ENCODE measurements around the gene NFIA. TPM values are rescaled to one million over a fixed set of nuclear protein-coding genes. Genes with fewer than 3 reads are reported as not detected.

Gene NFIA
- total RNA-seq, 1 experiment from 2014 or later, result 65.4 TPM

DNA sequence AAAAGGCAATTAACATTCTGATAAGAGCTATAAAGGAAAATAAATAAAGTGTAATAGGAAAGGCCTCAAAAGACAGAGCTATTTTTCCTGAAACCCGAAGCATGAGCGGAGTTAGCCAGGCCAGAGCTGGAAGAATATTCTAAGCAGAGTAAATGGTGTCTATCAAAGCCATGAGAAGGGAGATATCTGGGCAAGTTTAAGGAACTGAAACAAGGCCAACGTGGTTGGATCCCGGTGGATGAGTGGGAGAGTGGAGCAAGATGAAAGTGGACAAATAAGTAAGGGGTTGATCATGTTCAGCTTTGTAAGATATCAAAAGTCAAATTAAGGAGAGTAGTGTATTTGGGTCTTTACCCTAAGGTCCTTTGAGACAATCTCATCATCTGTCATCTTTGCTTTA, 408.6 kb downstream of the NFIA start:
- Histone ChIP-seq H3K27me3 (replicated peaks; ENCODE audit: insufficient read depth, low read depth, low read length, poor library complexity) (no peaks in the 10 kb centered on the region), H3K9me3 (ENCODE audit: low read depth, low read length, poor library complexity, severe bottlenecking) (no peaks in the 10 kb centered on the region), H3K36me3 (ENCODE audit: insufficient read depth, low read length, poor library complexity, severe bottlenecking) (no peaks in the 10 kb centered on the region), H3K27ac (ENCODE audit: low read depth, low read length, poor library complexity, severe bottlenecking) (no peak overlapping the region), H3K4me1 (ENCODE audit: insufficient read depth, low read length, poor library complexity, severe bottlenecking) (no peaks in the 10 kb centered on the region), H3K4me3 (ENCODE audit: low read depth, low read length, poor library complexity, severe bottlenecking) (no peak overlapping the region)
- no peak for DNase-seq (ENCODE audit: low spot score)
- ChIA-PET CTCF (no interaction called here), POLR2A (ENCODE audit: low non-redundant PET) (no interaction called here)
- intact Hi-C loops (cut with micrococcal nuclease; ENCODE audit: unreplicated experiment), result no loop called here
- BruUV-seq (replicated peaks), result no TSS peak
- TF ChIP-seq, protein P1, sequence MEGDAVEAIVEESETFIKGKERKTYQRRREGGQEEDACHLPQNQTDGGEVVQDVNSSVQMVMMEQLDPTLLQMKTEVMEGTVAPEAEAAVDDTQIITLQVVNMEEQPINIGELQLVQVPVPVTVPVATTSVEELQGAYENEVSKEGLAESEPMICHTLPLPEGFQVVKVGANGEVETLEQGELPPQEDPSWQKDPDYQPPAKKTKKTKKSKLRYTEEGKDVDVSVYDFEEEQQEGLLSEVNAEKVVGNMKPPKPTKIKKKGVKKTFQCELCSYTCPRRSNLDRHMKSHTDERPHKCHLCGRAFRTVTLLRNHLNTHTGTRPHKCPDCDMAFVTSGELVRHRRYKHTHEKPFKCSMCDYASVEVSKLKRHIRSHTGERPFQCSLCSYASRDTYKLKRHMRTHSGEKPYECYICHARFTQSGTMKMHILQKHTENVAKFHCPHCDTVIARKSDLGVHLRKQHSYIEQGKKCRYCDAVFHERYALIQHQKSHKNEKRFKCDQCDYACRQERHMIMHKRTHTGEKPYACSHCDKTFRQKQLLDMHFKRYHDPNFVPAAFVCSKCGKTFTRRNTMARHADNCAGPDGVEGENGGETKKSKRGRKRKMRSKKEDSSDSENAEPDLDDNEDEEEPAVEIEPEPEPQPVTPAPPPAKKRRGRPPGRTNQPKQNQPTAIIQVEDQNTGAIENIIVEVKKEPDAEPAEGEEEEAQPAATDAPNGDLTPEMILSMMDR (conservative IDR thresholded peaks at IDR 0.05; ENCODE audit: low read depth, low read length), result no peak
- TF ChIP-seq EZH2 (IDR thresholded peaks at IDR 0.05; ENCODE audit: borderline replicate concordance, low read depth, low read length, poor library complexity, severe bottlenecking), result no peak

DNA sequence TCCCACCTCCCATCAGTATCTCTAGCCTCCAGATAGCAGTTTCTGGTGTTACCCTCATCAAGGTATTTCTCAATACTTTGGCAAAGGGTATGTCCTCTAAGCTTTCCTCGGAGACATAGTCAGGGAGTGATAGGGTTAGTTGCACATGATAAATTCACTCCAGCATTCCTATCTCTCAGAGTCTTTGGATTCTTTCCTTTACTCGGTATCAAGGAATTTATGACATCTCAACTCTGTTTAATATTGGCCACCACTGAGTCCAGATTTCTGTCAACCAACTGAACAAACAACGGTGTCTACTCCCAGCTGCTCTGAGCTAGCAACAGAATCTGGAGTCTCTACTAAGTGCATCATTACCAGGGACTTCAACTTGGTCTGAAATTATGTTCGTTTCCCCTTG, 409.1 kb downstream of the NFIA start:
- no peaks in the 10 kb centered on the region for H3K4me1 ChIP-seq (ENCODE audit: insufficient read depth, low read length, poor library complexity, severe bottlenecking)
- BruUV-seq (replicated peaks), result no TSS peak
- no peak overlapping the region for H3K4me3 ChIP-seq (ENCODE audit: low read depth, low read length, poor library complexity, severe bottlenecking)
- no peak overlapping the region for H3K27ac ChIP-seq (ENCODE audit: low read depth, low read length, poor library complexity, severe bottlenecking)
- no peak for DNase-seq (ENCODE audit: low spot score)
- CTCF ChIA-PET, result no interaction called here
- TF ChIP-seq, protein P1 (conservative IDR thresholded peaks at IDR 0.05; ENCODE audit: low read depth, low read length), result no peak
- no peak for TF ChIP-seq EZH2 (IDR thresholded peaks at IDR 0.05; ENCODE audit: borderline replicate concordance, low read depth, low read length, poor library complexity, severe bottlenecking)
- H3K36me3 ChIP-seq (ENCODE audit: insufficient read depth, low read length, poor library complexity, severe bottlenecking), result no peaks in the 10 kb centered on the region
- intact Hi-C loops (cut with micrococcal nuclease; ENCODE audit: unreplicated experiment), result no loop called here
- no peaks in the 10 kb centered on the region for H3K9me3 ChIP-seq (ENCODE audit: low read depth, low read length, poor library complexity, severe bottlenecking)
- POLR2A ChIA-PET (ENCODE audit: low non-redundant PET), result no interaction called here
- H3K27me3 ChIP-seq (replicated peaks; ENCODE audit: insufficient read depth, low read depth, low read length, poor library complexity), result no peaks in the 10 kb centered on the region

DNA sequence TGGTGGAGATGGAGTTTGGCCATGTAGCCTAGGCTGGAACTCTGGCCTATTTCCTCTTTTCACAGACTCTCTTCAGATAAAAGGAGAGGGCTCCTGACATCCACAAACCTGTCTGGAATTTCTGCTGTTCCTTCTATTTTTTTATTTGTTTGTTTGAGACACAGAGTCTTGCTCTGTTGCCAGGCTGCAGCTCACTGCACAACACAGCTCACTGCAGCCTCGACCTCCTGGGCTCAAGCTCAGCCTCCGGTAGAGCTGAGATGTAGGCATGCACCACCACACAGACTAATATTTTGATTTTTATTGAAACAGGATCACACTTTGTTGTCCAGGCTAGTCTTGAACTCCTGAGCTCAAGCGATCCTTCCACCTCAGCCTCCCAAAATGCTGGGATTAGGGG, 411.6 kb downstream of the NFIA start:
- CTCF ChIA-PET, result no interaction called here
- POLR2A ChIA-PET (ENCODE audit: low non-redundant PET), result no interaction called here
- TF ChIP-seq, protein P1 (conservative IDR thresholded peaks at IDR 0.05; ENCODE audit: low read depth, low read length), result no peak
- intact Hi-C loops (cut with micrococcal nuclease; ENCODE audit: unreplicated experiment), result no loop called here
- Histone ChIP-seq H3K27me3 (replicated peaks; ENCODE audit: insufficient read depth, low read depth, low read length, poor library complexity) (no peaks in the 10 kb centered on the region), H3K9me3 (ENCODE audit: low read depth, low read length, poor library complexity, severe bottlenecking) (no peaks in the 10 kb centered on the region), H3K4me3 (ENCODE audit: low read depth, low read length, poor library complexity, severe bottlenecking) (no peak overlapping the region), H3K27ac (ENCODE audit: low read depth, low read length, poor library complexity, severe bottlenecking) (no peak overlapping the region), H3K36me3 (ENCODE audit: insufficient read depth, low read length, poor library complexity, severe bottlenecking) (no peaks in the 10 kb centered on the region), H3K4me1 (ENCODE audit: insufficient read depth, low read length, poor library complexity, severe bottlenecking) (no peaks in the 10 kb centered on the region)
- DNase-seq (ENCODE audit: low spot score), result no peak
- no TSS peak for BruUV-seq (replicated peaks)
